Cerebellar cortex (tissue), 1 donor: ENCODE results near the gene ACOT7.

ENCODE experiments used
- DNase-seq: peaks from one replicate; pipeline ENCODE4 v3.0.0-alpha.2; 2015; ENCODE audit warnings: low spot score

The ACOT7 gene

GRCh38 chr1:6343506-6344405 is 49.8 kb downstream of the ACOT7 start:
- DNase-seq: peak; percentile 74

DNA sequence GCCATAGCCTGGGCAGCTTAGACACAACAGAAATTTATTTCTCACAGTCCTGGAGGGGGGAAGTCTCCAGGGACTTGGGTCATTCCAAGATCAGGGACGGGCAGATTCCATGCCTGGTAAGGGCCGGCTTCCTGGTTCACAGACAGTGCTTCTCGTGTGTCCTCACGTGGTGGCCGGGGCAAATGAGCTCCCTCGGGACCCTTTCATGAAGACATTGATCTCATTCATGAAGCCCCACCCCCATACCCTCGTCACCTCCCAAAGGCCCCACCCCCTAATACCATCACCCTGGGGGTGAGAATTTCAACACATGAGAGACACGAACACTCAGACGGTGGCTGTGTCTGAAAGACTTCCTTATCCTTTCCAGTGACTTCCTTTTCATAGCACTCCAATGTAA is 51.5 kb downstream of the ACOT7 start:
- no peak for DNase-seq

DNA sequence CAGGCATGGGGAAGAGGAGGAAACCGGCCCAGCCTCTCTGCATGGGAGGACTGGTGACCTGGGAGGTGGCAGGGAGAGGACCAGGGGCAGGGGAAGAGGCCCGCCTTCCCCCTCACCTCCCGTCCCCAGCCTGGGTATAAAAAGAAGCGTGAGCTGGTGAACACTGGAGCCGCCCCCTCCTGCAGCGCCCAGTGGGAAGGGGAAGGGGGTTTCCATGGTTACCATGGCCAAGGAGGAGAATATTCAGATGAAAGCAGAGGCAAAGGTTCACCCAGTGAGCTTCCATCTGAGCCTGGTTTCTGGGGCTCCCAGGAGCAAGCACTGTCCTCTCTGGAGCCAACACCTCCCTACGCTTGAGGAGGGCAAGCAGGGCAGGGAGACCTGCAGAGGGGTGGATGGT is 54.9 kb downstream of the ACOT7 start:
- no peak for DNase-seq

DNA sequence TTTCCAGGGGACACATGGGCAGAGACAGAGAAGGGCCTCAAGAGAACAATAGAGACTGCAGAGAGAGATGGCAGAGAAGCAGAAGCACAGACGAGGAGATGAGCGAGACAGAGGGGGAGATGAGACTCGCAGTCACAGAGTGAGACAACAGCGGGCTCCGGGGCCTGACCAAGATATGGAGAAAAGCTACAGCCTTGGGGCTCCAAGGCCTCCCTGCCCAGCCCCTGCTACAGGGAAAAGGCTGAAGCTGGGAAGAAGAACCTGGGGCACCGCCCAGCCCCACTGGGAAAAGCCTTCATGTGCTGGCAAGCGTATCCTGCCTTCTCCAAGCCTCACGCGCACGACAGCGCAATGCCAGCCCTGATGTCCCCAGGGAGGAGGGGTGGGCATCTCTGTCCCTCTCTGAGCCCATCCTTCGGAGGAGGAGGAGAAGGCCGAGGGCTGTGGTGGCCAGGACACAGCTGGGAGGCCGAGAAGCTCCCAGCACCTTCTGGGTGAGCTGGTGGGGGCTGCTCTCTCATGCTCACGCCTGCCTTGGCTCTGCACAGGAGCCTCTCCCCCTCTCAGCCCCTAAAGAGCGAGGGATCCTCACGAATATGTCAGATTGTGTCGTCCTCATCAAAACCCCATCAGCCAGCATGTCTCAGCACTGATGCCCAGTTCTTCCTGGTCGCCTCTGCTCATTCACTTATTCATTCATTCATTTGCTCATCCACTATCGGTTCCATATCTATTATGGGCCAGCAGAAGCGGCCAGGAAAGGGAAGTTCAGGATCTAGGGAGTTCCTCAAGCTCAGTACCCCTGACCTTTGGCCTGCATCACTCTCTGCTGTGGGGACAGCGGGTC is 56.6 kb downstream of the ACOT7 start:
- no peak for DNase-seq

- DNase-seq: no peak
Measured at GRCh38 chr1:6334261-6334993, 59.1 kb downstream of the ACOT7 start.

- no peak for DNase-seq
Measured at GRCh38 chr1:6332821-6333220, 60.7 kb downstream of the ACOT7 start.

- no peak for DNase-seq
Measured at GRCh38 chr1:6331543-6332273, 61.9 kb downstream of the ACOT7 start.

DNA sequence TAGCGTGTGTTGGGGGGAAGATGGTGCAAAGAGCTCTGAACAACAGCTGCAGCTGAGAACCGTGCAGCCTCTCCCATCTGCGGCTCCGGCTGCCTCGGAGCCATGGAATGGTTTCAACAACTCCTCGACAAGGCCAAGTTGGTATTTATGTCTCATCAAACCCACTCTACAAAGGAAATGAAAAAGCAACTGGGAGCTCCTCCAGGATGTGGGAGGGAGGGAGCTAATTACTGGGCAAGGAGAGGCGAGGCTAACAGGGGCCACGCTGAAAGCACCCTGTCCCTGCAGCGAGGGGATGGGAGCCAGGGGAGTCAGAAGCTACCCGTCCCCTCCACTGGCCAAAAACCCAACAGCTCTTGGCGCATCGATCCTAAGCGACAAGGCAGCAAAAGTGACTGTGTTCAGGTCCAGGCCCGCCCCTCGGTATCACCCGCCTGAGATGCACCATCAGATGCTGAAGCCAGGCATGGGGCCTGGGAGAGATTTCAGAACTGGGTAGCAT is 63.1 kb downstream of the ACOT7 start:
- peak; percentile 77 for DNase-seq

DNA sequence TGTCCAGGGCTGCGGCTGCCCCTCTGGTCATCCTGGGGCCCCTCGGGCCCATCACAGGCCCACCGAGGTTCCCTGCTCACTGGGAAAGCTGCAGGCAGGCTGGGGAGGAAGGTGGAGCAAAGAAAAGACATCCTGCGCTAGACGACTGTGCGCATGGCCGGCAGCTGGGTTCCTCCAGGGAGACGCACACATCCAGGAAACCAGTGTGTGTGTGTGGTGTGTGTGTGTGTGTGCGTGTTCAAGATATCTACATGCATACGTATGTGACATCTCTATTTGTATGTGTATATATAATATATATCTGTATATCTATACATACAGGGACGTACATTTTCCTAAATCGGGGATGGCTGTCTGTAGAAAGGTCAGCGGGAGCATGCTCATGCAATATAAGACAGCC is 63.7 kb downstream of the ACOT7 start:
- DNase-seq: no peak

DNA sequence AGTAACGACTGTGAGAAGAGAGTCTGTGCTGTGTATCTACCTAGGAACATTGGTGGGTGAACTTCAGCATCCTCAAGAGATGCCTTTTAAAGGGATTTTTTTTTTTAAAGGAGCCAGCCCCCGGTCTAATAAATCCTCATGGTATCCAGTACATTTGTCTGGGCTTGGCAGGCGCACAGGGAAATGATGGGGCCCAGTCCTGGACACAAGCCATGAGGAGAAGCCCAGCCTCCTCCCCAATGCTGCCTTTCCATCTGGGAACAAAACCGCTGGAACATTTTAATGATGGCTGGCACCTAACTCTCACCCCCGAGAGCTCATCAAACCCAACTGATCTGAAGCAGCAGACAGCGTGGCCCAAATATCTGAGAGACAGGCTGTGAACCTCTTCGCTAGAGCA is 64.2 kb downstream of the ACOT7 start:
- no peak for DNase-seq

DNA sequence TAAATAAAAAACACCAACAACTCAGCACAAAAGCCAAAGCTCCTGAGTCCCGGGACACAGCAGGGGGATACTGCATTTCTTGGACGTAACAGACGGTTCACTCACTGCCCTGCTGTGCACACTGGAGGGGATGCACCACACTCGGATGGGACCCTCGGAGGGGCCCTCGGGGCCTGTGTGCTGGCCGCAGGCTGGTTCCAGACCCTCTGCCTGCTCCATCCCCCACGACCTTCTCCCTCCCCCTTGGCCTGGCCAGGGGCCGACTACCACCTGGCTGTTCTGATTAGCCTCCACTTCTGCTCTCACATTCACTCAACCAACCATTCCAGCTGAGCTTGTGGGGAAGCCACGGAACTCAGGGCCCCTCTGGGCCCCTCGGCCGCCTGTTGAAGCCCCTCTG is 64.9 kb downstream of the ACOT7 start:
- DNase-seq: no peak

GRCh38 chr1:6328091-6328490 is 65.5 kb downstream of the ACOT7 start:
- DNase-seq: no peak

GRCh38 chr1:6325482-6325881 is 68.1 kb downstream of the ACOT7 start:
- DNase-seq: no peak

- DNase-seq: no peak
Measured at GRCh38 chr1:6322161-6322560, 71.4 kb downstream of the ACOT7 start.

- DNase-seq: no peak
Measured at GRCh38 chr1:6321205-6321604, 72.4 kb downstream of the ACOT7 start.

DNA sequence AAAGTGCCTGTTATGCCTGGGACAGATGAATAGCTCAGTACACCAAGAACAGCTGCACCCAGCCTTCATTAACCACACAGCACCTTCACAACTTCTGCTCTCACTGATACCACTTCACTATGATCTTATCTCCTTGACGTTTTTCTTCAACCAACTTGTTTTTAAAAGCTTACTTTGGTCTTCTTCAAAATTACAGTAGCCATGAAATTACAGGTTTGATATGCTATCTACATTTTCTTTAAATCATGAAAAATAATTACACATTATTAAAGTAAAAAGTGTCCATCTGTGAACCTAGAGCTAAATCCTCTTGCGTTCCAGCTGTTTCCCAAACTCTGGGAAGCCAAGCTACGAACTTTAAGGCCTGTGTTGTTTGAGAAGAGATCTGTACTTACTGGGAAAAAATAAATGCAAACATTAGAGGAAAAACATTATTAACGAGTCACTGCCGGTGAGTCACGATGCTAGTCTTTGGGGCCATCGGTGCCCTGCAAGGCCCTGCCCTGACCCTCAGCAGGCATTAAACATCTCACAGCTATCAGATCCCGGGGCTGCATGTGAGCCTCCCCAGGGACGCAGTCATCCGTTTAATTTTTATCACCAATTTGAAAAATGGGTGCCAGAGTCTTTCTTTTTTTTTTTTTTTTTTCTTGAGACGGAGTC is 76.3 kb downstream of the ACOT7 start:
- DNase-seq: no peak

- no peak for DNase-seq
Measured at GRCh38 chr1:6316240-6317097, 77.1 kb downstream of the ACOT7 start.

DNA sequence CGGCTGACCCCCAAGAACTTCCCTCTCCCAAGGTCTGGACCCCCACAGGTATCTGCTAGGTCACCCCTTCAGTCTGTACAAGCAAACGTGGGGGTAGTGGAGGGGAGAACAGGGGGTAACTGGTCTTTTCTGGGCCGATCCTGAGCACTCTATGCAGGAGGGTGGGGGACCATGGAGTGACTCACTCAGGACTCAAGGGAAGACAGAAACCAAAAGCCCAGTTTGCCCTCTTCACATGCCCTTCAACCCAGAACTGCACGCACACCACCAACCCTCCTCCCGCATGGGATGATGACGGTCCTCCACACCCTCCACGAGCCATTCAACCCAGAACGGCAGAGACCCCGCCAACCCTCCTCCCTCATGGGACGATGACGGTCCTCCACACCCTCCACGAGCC is 79.1 kb downstream of the ACOT7 start:
- DNase-seq: no peak

GRCh38 chr1:6313393-6314200 is 80.0 kb downstream of the ACOT7 start:
- DNase-seq: no peak
